ENCODE measurements around the gene HCN2.

The HCN2 gene

GRCh38 chr19:589693-590395 is at the start of gene HCN2:
Gene HCN2 (plus strand): TSS chr19:589881. CDS start chr19:589946, 65 bp downstream.
- DNase-seq, result no peak

GRCh38 chr19:540867-541637 is 48.6 kb upstream of the HCN2 start:
- no peak for DNase-seq

DNA sequence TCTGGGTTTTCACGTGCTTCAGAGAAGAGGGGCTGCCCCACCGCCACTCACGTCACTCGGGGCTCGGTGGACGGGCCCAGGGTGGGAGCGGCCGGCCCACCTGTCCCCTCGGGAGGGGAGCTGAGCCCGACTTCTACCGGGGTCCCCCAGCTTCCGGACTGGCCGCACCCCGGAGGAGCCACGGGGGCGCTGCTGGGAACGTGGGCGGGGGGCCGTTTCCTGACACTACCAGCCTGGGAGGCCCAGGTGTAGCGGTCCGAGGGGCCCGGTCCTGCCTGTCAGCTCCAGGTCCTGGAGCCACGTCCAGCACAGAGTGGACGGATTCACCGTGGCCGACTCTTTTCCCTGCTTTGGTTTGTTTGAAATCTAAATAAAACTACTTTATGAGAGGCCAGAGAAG is 48.0 kb upstream of the HCN2 start:
- no peak for DNase-seq

DNA sequence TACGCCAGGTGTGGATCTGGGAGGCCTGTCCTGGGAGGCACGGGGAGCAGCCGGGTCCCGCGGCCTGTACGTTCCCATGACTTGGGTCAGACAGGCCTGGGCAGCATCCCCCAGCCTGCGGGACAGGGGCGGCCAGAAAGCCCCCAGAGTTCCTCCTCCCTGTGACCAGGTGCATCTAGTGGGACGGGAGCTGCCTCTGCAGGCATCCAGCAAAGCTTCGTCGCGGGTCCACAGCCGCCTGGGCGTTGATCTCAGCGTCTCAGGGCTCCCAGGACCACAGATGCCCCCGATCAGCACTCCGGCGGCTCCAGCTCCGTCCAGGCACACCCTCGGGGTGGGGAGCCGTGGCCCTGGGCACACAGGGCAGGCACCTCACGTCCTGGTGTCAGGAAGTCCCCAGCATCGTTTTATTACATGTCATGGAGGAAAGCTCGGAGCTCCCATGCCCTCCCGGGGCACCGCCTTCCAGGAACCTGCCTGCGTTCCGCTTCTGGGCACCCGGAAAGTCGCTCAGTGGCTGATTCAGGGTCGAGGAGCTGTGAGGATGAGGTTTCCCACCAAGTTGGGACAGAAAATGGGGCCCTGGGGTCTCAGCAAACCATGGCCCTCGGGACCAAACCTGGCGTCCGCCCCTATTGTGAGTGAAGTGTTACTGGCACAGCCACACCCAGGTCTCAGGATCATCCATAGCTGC is 47.4 kb upstream of the HCN2 start:
- DNase-seq, result no peak

DNA sequence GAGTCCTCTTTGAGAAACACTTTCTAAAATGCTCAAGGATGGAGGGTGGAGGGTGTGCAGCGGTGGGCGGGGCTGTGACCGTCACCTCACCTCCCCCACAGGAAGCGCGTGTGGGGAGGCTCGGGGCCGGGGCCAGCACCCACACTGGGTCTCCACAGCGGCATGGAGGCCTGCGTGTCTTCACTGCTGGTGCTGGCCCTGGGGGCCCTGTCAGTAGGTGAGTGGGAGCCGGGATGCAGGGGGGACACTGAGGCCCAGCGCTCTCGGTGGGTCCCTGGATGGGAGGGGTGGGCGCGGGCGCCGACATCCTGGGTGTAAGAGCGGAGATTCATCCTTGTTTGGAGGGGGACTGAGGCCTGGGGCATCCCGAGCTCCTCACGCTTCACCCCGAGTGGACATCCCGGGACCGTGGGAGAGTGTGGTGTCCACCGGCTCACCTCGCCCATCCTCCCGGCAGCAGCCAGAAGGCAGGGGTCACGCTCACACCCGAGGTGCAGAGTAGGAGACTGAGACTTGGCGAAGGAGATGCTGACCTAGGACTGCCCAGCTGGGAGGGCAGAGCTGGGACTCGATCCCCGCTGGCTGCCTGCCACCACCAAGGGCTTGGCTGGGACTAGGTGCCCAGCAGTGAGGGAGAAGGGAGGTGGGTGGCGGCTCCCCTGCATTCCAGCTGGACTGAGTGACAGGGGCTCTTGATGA is 45.6 kb upstream of the HCN2 start, which contains the start of gene GZMM:
Gene GZMM, plus strand, starts transcription at position 144 of the 699 bp plus-strand sequence. Its CDS starts 19 bp downstream, at position 163.
- DNase-seq, result no peak

GRCh38 chr19:547117-547516 is 42.6 kb upstream of the HCN2 start:
- no peak for DNase-seq

GRCh38 chr19:547836-548720 is 41.6 kb upstream of the HCN2 start:
- no peak for DNase-seq

DNA sequence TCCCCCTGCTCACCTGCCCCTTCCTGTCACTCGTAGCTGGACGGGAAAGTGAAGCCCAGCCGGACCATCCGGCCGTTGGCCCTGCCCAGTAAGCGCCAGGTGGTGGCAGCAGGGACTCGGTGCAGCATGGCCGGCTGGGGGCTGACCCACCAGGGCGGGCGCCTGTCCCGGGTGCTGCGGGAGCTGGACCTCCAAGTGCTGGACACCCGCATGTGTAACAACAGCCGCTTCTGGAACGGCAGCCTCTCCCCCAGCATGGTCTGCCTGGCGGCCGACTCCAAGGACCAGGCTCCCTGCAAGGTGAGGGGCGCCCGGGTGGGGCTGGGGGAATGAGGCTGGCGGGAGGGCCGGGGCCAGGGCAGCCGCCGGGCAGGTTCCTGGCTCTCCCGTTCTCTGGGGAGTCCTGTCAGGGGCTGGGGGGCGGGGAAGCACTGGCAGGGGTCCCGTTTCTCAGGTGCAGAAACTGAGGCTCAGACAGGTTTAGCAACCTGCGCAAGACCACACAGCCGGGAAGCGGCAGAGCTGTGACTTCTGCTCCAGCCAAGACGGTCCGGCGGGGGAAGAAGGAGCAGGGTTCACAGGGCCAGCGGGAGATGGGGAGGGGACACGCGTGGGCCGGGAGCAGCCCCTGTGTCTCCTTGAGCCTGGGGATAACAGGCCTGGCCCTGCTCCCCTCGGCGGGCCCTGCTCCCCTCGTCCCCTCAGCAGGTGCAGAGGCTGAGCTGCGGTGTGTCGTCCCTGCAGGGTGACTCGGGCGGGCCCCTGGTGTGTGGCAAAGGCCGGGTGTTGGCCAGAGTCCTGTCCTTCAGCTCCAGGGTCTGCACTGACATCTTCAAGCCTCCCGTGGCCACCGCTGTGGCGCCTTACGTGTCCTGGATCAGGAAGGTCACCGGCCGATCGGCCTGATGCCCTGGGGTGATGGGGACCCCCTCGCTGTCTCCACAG is 40.5 kb upstream of the HCN2 start:
- DNase-seq, result peak in 1 of 3 experiments; percentile 38

DNA sequence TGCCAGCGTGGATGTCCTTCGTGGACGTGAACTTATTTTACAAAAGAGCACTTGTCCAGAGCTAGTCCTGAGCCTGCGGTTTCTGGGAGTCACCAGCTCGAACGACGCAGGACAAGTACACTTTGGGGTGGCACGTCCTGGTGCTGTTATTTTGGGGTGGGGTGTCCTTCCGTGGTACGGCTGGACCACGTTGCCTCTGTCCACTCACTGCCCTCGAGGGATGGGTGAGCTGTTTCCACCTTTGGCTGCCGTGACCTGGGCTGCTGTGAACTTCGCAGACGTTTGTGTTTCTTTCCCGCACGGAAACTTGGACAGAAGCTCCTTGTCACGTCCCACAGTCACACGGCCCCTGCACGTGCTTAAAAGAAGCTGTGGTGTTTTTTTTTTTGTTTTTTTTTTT is 34.9 kb upstream of the HCN2 start:
- no peak for DNase-seq

DNA sequence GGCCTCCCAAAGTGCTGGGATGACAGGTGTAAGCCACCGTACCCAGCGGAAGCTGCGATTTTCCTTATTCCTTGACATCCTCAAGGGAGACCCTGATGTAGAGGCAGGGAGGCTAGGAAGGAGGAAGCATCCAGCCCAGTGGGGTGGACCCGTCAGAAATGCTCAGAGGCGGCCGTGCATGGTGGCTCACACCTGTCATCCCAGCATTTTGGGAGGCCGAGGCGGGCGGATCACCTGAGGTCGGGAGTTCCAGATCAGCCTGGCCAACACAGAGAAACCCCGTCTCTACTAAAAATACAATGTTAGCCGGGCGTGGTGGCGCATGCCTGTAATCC is 34.2 kb upstream of the HCN2 start:
- no peak for DNase-seq

GRCh38 chr19:556611-557382 is 32.9 kb upstream of the HCN2 start:
- DNase-seq, result no peak

DNA sequence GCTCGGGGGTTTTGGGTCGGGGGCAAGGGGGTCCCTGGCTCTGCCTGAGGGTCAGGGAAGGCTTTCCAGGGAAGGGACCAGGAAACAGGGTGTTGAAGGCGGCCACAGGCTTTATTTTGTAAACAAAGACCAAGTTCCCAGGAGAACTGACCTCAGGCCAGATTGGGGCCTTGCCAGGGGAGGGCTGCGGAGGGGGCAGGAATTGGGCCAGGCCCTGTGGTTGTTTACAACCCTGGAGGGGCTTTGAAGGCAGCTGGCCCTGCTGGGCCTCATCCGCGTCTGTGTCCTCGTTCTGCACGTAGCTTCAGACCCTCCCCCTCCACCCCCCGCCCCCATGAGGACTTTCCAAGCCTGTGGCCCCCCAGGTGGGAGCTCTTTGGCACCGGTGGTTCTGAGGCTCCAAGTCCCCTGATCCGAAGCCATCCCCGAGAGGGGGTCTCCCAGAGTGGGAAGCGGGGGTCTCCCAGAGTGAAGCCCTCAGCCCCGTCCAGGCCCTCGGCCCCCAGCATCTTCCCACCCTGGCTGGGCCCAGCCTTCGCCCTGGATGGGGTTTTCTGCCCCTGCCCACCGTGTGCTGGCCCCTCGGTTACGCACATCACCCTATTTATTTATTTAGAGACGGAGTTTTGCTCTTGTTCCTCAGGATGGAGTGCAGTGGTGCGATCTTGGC is 30.8 kb upstream of the HCN2 start:
- DNase-seq, result no peak

DNA sequence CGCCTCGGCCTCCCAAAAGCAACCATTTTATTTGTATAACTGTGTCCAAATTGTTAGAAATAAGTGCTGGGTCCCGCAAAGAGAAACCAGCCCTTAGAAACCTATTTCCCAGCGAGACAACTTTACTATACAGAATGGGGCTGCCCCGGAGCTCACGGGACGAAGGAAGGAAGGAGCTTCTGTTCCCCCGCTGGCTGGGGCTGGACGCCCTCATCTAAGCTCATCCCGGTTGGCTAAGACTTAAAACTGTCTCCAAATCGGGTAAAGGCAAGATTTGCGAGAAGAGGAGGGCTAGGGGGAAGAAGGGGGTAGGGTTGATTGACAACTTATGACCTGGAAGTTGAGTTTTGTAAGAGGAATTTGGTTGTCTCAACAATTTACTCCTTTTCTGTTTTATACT is 29.6 kb upstream of the HCN2 start:
- no peak for DNase-seq

- DNase-seq, result no peak
Observed at GRCh38 chr19:566403-566802, 23.3 kb upstream of the HCN2 start.

DNA sequence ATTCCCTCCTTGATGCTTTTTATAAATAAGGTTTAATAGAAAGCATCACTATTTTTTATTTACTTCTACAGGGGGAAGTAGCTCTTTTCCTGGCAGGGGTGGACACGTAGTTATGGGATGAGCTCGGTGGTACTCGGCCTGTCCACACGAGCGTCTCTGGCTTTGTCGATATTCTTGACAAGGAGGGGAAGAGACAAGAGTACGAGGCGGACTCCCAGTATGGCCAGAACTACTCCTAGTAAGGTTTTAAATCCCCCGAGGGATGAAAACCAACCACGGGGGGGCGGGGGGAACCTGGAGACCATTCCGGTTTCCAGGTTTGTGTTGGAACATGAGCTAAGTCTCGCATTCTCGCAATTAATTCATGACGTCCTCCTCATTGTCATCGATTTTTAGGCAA is 22.8 kb upstream of the HCN2 start:
- no peak for DNase-seq

- no peak for DNase-seq
Observed at GRCh38 chr19:567296-567900, 22.3 kb upstream of the HCN2 start.

DNA sequence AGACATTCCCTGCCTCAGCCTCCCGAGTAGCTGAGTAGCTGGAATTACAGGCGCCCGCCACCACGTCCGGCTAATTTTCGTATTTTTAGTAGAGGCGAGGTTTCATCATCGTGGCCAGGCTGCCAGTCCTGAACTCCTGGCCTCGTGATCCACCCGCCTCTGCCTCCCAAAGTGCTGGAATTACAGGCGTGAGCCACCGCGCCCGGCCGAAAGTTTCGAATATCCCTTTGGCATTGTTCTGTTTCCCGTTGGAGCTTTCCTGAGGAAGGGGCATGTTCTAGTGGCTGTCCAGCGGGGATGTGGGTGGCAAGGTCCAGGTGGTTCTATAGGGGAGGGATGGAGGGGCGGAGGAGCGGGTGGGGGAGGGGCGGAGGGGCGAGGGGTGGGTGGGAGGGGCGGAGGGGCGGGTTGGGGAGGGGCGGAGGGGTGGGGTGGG is 19.4 kb upstream of the HCN2 start:
- no peak for DNase-seq

DNA sequence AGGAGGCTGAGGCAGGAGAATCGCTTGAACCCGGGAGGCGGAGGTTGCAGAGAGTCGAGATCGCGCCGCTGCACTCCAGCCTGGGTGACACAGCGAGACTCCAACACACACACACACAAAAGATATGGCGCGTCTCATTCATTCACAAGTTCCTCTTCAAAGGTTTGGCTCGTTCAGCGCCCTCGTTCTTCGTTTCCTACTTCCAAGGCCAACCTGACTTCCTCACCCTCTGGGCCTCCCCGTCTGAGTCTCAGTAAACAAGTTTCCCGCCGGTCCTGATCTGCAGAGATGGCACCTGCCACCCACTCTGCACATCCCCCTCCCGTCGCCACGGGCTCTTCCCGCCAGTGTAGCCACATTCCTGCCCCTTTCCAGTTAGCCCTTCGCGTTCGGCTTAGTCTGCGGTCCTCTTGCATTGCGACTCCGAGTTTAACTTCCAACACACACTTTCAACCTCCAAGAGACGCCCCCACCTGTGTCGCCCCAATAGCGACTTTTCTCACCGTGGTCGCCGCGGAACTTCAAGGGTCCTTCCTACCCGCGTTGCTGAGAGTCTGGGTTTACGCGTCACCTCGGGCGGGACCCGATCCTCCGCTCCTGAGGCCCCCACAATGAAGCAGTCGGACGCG is 18.6 kb upstream of the HCN2 start:
- peak; percentile 76 to 95 (median 90) for DNase-seq

DNA sequence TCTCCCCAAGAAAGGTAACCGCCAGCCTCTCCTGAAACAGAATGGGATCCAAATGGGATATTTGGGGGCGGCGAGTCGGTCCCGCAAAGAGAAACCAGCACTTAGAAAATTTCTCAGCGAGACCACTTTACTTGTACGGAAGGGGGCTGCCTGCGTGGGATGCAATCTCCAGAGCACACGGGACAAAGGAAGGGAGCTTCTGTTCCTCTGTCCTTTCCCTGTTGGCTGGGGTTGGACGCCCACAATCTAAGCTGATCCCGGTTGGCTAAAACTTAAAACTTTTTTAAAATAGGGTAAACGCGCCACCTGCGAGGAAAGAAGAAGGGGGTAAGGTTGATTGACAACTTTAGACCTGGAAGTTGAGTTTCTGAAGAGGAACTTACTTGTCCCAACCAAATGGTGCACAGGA is 18.1 kb upstream of the HCN2 start:
- peak in 2 of 3 experiments; percentile 88 to 91 for DNase-seq

Data from NCI-H1417 (cell line).